ENCODE data around the gene SLC27A4. TPM values are rescaled to one million over a fixed set of nuclear protein-coding genes. Genes with fewer than 3 reads are reported as not detected.

The SLC27A4 gene
- polyA plus RNA-seq (ENCODE audit: insufficient read length in 3 of 3) = 10 to 100 TPM; 15.2 to 19.0 (median 16.5) TPM

- peak in 1 of 3 donors; percentile 46 for DNase-seq (ENCODE audit: low read depth in 3 of 3, low spot score in 2 of 3)
These were observed at the start of gene SLC27A4 for GRCh38 chr9:128339761-128340690. TSS of gene SLC27A4 (plus strand) at chr9:128340527. CDS start at chr9:128343133, 2,606 bp downstream.

- DNase-seq (ENCODE audit: low read depth in 3 of 3, low spot score in 2 of 3) = no peak
These were observed 48.3 kb upstream of the SLC27A4 start for GRCh38 chr9:128292009-128292408.

DNA sequence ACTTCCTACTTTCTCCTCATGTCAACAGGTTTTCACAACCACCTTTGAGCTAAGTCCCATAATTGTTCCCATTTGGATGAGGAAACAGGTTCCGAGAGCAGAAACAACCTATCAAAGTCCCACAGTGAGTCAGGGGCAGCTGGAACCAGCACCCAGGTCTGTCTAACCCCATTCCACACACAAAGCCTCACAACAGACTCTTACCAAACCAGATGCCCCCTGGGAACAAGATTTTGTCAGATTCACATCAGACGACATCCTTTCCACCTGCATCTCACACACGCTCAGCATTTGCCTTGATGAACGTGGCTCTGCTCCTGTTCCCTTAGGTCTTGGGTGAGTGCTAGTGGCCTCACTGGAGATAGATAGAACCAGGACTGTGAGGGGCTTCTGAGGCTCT is 47.2 kb upstream of the SLC27A4 start:
- no peak for DNase-seq (ENCODE audit: low read depth in 3 of 3, low spot score in 2 of 3)

DNA sequence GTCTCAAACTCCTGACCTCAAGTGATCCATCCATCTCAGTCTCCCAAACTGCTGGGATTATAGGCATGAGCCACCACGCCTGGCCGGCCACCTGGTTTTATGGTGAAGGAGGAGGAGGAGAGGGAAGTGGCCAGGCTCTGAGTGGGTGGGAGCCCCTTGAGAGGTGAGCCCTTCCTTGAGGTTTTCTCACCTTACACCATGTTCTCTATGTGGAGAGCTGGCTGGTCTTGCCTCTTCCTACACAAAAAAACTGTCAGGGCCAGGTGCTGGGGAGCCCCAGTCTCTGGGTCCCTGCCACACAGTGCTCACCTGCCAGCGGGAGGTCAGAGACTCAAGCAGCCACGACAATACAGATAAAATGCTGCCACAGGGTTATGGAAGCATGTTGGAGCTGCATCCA is 46.2 kb upstream of the SLC27A4 start:
- no peak for DNase-seq (ENCODE audit: low read depth in 3 of 3, low spot score in 2 of 3)

- DNase-seq (ENCODE audit: low read depth in 3 of 3, low spot score in 2 of 3) = no peak
These were observed 43.7 kb upstream of the SLC27A4 start for GRCh38 chr9:128296340-128297220.

GRCh38 chr9:128297221-128297773 is 43.0 kb upstream of the SLC27A4 start:
- DNase-seq (ENCODE audit: low read depth in 3 of 3, low spot score in 2 of 3) = no peak

DNA sequence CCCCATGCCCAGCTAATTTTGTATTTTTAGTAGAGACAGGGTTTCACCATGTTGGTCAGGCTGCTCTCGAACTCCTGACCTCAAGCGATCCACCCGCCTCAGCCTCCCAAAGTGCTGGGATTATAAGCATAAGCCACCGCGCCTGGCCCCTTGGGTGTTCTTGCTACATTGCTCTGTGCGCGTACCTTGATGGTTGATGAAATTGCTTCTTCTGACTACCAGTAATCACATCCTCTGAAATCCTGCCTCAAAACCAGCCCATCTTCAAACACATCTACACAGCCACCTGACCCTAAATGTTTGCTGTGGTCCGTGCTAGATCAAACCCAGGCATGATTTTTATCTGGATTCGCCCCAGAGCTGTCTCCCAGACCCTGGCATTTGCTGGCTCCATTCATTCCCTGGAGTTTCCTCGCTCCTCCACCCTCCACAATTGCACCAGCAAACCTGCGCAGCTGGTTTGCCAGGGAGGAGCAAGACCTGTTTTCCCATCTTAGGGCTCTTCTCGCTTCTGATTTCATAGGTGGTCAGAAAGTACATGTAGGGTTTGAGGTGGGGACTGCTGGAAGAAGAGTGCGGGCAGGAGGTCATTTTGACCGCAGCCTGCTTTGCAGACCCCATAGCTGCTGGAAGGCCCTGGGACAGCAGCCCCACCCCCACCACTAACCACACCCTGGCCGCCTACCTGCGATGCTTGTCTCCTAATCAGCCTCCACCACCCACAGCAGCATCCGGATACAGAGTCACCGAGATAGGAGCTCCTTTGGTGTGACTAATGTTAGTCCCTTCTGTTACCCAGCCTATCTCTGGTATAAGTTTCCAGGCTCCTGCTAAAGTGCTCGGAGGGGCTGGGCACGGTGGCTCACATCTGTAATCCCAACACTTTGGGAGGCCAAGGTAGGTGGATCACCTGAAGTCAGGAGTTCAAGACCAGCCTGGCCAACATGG is 41.5 kb upstream of the SLC27A4 start:
- DNase-seq (ENCODE audit: low read depth in 3 of 3, low spot score in 2 of 3) = no peak

DNA sequence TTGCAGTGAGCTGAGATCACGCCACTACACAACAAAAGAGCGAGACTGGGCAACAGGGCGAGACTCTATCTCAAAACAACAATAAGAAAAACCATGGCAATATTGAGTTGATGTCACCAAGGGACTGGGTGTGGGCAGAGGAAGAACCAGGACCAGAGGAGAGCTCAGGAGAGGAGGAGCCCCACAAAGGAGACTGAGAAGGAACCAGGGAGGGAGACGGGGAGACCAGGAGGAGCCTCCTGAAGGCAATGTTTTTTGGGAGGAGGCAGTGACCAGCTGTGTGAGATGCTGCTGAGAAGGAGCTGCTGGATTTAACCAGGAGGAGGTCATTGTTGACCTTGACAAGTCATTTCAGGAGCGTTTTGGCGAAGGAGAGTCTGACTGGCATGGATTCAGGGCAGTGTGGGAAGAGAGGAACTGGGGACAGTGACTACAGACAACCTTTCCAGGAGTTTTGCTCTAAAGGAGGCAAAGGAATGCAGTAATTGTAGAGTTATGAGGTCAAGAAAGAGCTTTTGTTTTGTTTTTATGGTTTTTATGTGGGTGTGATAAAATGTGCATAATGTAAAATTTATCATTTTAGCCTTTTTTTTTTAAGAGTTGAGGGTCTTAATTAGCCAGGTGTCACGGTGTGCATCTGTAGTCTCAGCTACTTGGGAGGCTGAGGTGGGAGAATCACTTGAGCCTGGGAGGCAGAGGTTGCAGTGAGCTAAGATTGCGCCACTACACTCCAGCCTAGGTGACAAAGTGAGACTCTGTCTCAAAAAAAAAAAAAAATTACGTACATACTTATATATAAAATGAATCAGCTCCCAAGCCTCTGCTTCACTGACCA is 36.0 kb upstream of the SLC27A4 start:
- no peak for DNase-seq (ENCODE audit: low read depth in 3 of 3, low spot score in 2 of 3)

DNA sequence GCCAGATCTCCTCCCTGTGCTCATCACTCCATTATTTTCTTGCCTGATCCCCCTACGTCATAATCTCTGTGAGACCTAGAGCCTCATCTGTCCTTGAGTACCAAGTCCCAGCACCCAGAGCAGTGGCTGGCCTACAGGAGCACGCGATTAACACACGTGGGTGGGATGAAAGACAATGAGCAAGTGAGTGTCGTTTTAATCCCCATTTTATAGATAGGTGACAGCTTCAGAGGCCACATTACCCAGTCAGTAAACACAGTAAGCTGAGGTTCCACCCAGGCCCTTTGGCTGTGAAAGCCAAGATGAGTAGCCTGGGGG is 35.4 kb upstream of the SLC27A4 start:
- DNase-seq (ENCODE audit: low read depth in 3 of 3, low spot score in 2 of 3) = no peak

DNA sequence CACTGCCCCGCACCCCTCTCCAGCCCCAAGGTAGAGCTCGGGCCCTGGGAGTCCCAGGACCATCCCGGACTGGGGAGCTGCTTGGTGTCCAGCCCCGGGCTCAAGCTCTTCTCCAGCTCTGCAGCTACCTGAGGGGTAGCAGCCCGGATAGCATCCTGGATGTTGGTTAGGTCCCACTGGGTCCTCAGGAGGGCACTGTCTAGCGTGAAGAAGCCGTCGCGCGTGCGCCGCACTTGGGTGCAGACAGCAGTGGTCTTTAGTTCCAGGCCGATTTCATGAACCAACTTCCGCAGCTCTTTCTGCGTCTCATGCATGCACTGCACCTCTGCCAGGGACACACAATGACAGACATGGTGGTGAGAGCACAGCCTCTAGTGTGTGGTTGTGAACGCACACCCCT is 30.8 kb upstream of the SLC27A4 start:
- DNase-seq (ENCODE audit: low read depth in 3 of 3, low spot score in 2 of 3) = no peak

DNA sequence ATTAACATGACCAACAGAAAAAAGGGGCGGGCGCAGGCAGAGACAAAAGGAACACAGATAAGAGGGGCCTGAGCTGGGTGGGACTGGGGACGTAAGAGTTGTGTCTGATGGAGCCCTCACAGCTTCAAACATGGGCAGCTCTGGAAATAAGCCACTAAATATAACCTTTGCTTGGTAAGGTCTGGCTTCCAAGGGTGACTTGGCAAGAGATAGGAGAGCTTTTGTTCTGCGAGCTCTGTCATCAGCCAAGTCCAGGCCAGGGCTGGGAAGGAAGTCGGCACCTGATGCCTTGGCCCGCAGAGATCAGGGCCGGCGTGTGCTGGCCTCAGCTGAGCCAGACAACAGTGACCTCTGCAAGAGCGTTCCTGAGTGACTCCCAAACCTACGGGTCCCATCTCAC is 29.9 kb upstream of the SLC27A4 start:
- no peak for DNase-seq (ENCODE audit: low read depth in 3 of 3, low spot score in 2 of 3)

DNA sequence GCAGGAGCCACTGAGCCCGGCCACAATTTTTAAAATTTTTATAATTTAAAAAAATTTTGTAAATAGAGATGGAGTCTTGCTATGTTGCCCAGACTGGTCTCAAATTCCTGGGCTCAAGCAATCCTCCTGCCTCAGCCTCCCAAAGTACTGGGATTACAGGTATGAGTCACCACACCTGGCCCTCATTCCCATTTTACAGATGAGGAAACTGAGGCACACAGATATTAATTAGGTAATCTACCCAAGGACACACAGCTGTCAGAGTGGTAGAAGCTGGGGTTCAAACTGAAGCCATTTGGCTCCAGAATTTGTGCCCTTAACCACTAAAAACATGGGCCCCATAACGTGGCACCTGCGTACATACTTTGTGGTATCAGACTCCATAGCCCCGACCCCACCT is 25.6 kb upstream of the SLC27A4 start:
- DNase-seq (ENCODE audit: low read depth in 3 of 3, low spot score in 2 of 3) = no peak

DNA sequence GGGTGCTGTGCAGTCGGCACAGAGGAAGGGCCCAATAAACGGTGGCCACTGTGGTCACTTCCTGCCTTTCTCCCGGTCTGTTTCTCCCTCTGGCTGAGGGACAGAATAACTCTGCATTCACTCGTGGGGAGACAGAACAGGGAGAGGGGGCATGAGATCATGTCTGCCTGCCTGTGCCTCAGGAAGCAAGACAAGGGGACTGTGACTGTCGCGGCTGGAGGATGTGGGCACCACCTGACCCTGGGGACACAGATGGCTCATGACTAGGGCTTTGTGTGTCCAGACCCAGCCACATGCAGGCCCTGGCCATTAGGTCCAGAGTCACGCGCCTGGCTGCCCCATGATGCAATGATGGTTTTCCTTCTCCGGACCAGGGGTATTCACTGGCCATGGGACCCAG is 23.9 kb upstream of the SLC27A4 start:
- DNase-seq (ENCODE audit: low read depth in 3 of 3, low spot score in 2 of 3) = no peak

- no peak for DNase-seq (ENCODE audit: low read depth in 3 of 3, low spot score in 2 of 3)
These were observed 22.7 kb upstream of the SLC27A4 start for GRCh38 chr9:128317629-128318028.

- DNase-seq (ENCODE audit: low read depth in 3 of 3, low spot score in 2 of 3) = no peak
These were observed 19.0 kb upstream of the SLC27A4 start for GRCh38 chr9:128321343-128321742.

DNA sequence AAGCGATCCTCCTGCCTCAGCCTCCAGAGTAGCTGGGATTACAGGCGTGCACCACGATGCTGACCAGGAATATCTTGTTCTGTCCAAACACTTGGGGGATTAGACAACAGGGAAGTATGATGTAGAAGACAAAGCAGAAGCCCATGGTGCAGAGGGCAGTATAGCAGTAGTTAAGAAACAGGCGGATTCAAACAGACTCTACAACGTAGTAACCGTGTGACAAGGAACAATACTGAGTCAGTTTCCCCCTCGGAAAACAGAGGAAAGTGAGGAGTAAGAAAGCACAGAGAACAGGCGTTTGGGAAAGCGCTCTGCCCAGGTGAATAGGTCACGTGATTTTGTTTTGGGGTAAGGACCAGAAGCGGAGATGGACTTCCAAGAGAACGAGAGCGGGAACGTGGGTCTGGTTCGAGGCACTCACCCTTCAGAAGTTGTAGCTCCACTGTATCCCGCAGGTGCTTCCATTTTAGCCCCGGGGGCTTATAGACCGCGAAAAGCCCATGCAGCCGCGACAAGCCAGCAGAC is 18.4 kb upstream of the SLC27A4 start:
- no peak for DNase-seq (ENCODE audit: low read depth in 3 of 3, low spot score in 2 of 3)

DNA sequence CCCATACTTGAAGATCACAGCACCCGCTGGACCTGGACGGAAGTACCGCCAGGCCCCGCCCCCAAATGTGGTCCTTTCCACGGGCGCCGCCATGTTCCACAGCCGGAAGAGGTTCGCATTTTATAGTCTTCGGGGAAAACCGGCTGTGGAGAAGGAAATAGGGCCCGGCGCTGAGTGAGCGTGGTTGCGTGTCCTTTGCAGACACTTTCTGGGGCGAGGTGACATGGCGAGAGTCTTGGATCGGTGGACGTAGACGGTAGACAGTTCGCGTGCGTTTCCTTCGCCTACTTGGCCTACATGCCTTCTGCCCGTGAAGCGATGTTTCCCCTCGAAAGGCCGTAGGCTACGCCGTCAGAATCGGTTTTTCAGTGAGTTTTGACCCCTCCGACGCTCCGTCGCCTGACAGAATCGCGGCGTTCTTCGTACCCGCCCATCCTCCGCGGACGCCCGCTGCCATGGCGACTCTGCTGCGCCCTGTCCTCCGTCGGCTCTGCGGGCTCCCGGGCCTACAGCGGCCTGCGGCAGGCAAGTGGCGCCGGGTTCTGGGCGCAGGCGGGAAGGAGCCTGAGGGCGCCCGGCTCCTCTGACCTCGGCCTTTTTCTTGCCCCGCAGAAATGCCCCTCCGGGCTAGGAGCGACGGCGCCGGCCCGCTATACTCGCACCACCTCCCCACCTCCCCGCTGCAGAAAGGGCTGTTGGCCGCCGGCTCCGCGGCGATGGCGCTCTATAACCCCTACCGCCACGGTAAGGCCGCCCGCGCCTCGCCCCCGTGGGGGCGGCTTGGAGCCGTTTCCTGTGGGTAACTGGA is 17.7 kb upstream of the SLC27A4 start, which contains the start of the genes COQ4 and TRUB2:
TSS of gene COQ4 (plus strand) at position 436 of the 808 bp plus-strand sequence. CDS start at position 456, 20 bp downstream.
TSS of gene TRUB2 (minus strand) at position 44 of the 808 bp plus-strand sequence. CDS start at position 5, 39 bp downstream.
- DNase-seq (ENCODE audit: low read depth in 3 of 3, low spot score in 2 of 3) = peak; percentile 93 to 96 (median 94)

- DNase-seq (ENCODE audit: low read depth in 3 of 3, low spot score in 2 of 3) = no peak
These were observed 17.1 kb upstream of the SLC27A4 start for GRCh38 chr9:128323212-128323730.
